GM06990 (cell line): Measurements from ENCODE around the gene CACNB4.
"Not testable (repeated sequence)": the region's sequence is repeated elsewhere in the genome, so short reads cannot be mapped to it uniquely, and the experiment has no call there.

Source experiments
- DNase-seq: peaks from one replicate; pipeline ENCODE4 v3.0.0-alpha.2; 2011; ENCODE audit not compliant: insufficient read length; ENCODE audit errors: extremely low read depth
- H3K27me3 ChIP-seq: replicated peaks from 2 replicates; pipeline ENCODE4 v1.6.0; 2011; ENCODE audit warnings: low read length; ENCODE audit not compliant: control insufficient read depth, insufficient read depth
- H3K36me3 ChIP-seq: 2 replicates; pipeline ENCODE4 v1.5.1; 2011; ENCODE audit warnings: low read length; ENCODE audit not compliant: control insufficient read depth, insufficient read depth
- H3K4me3 ChIP-seq: replicated peaks from 2 replicates; pipeline ENCODE4 v1.5.1; 2011; ENCODE audit warnings: low read depth, mild to moderate bottlenecking, control low read depth, low read length
- TF ChIP-seq, protein P1 (sequence below): IDR thresholded peaks from 2 replicates; pipeline ENCODE4 v1.5.1; 2011; ENCODE audit warnings: low read length, control low read depth, mild to moderate bottlenecking, inconsistent platforms; ENCODE audit not compliant: insufficient read depth, poor library complexity, severe bottlenecking

CACNB4 gene

DNA sequence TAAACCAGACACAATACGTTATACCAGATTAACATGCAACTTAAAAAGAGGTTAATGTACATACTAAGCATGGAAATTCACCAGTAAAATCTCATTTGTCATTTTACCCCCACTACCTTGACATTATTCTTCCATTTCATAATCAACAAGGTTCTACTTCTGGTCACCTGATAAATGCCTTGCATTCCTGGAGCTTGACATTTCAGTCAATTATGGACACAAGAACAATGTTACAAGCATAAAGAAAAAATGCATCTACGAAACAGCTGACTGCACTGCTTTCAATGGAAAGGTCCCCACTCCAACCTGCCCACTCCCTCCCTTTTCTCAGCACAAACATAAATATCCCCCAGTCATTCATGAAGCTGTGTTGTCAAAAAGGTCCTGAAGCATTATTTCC lies 302.1 kb downstream of the CACNB4 start:
- Histone ChIP-seq H3K36me3 (no peaks in the 10 kb centered on the region; the same call in 1 of the 2 replicates), H3K4me3 (no peak overlapping the region), H3K27me3 (no peaks in the 10 kb centered on the region)
- TF ChIP-seq, protein P1, sequence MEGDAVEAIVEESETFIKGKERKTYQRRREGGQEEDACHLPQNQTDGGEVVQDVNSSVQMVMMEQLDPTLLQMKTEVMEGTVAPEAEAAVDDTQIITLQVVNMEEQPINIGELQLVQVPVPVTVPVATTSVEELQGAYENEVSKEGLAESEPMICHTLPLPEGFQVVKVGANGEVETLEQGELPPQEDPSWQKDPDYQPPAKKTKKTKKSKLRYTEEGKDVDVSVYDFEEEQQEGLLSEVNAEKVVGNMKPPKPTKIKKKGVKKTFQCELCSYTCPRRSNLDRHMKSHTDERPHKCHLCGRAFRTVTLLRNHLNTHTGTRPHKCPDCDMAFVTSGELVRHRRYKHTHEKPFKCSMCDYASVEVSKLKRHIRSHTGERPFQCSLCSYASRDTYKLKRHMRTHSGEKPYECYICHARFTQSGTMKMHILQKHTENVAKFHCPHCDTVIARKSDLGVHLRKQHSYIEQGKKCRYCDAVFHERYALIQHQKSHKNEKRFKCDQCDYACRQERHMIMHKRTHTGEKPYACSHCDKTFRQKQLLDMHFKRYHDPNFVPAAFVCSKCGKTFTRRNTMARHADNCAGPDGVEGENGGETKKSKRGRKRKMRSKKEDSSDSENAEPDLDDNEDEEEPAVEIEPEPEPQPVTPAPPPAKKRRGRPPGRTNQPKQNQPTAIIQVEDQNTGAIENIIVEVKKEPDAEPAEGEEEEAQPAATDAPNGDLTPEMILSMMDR = no peak
- no peak for DNase-seq

DNA sequence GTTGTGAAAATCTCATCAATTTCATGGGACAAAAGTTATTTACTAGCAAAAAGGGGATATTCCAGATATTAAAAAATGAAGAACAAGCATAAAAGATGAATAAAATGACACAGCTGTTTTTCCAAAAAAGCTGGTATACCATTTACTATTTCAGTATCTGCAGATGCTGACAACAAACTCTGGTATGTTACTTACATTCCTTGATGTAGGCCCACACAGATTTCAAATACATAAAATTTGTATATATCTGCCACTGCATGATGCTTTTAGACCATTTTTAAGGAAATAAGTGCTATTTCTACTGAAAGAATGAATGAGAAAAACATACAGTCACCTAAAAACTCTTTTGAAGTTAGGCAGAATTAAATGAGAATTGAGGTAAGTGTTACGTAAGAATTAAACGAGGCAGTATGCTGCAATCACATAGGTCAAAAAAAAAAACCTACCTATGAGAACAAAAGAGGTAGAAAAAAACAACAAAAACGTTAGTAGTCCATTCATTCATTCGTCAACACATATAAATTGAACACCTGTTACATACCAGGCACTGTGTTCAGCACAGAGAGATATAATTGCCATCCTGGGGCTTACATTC lies 303.1 kb downstream of the CACNB4 start:
- DNase-seq = no peak
- TF ChIP-seq, protein P1 = no peak
- H3K36me3 ChIP-seq = no peaks in the 10 kb centered on the region; the same call in 1 of the 2 replicates

DNA sequence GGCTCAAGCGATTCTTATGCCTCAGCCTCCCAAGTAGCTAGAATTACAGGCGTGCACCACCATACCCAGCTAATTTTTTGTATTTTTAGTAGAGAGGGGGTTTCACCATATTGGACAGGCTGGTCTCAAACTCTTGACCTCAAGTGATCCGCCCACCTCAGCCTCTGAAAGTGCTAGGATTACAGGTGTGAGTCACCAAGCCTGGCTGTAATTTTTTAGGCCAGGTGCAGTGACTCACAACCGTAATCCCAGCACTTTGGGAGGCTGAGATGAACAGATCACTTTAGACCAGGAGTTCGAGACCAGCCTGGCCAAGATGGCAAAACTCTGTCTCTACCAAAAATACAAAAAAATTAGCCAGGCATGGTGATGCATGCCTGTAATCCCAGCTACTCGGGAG lies 304.4 kb downstream of the CACNB4 start:
- H3K36me3 ChIP-seq, H3K27me3 ChIP-seq, DNase-seq: not testable (repeated sequence)

More for the DNA sequence above, 303.1 kb downstream of the CACNB4 start:
- Histone ChIP-seq H3K4me3 (no peak overlapping the region), H3K27me3 (no peaks in the 10 kb centered on the region)

DNA sequence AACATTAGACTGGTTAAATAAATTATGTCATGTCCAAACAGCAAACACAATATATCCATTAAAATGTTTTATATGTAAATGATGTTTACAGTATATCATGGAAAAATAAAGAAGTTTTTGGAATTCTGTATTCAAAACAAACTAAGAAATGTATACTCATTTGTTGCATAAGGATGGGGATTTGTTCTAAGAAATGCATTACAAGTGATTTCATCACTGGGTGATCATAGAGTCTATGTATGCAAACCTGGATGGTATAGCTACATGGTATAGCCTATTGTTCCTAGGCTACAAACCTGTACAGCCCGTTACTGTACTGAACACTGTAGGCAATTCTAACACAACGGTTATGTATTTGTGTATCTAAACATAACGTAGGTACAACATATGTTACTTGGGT lies 305.7 kb downstream of the CACNB4 start:
- Histone ChIP-seq H3K36me3 (no peaks in the 10 kb centered on the region), H3K27me3 (no peaks in the 10 kb centered on the region), H3K4me3 (no peak overlapping the region)
- TF ChIP-seq, protein P1 = no peak
- no peak for DNase-seq

More for the DNA sequence above, 304.4 kb downstream of the CACNB4 start:
- H3K4me3 ChIP-seq = not testable (repeated sequence)

DNA sequence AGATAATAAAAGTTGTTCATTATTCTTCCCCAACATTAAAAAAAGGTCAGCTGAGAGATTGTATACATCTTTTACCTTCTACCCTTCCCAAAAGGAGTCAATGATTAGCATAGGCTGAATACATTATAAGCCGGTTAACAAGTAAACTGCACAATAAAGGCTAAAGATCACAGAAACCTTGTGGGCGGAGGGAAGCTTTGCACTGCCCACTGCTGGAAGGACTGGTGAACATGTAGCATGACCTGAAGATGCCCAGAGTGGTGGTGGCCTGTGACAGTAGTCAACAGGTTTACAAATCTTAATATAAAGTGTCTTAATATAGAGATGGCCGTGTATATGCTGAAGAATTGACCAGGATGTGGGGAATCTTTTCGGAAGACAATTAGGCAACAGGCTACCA lies 306.3 kb downstream of the CACNB4 start:
- no peak for DNase-seq
- no peaks in the 10 kb centered on the region for H3K36me3 ChIP-seq
- H3K27me3 ChIP-seq = no peaks in the 10 kb centered on the region
- TF ChIP-seq, protein P1 = peak; percentile 16
- no peak overlapping the region for H3K4me3 ChIP-seq

DNA sequence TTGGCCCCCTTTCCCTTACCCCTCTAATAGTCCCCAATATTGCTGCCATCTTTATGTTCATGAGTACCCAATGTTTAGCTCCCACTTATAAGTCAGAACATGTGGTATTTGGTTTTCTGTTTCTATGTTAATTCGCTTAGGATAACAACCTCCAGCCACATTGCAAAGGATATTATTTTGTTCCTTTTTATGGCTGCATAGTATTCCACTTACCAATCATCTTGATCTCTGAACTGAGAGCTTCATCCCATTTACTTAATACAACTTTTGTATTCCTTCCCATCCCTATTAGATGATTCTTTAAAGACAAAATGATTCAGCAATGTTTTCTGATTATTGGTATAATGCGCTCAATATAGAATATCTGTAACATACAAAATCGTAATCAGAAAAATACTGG lies 307.3 kb downstream of the CACNB4 start:
- TF ChIP-seq, protein P1 = no peak
- no peak for DNase-seq
- no peaks in the 10 kb centered on the region for H3K27me3 ChIP-seq
- no peak overlapping the region for H3K4me3 ChIP-seq
- no peaks in the 10 kb centered on the region for H3K36me3 ChIP-seq
